Measurements from ENCODE around the gene KCTD4.

The KCTD4 gene

DNA sequence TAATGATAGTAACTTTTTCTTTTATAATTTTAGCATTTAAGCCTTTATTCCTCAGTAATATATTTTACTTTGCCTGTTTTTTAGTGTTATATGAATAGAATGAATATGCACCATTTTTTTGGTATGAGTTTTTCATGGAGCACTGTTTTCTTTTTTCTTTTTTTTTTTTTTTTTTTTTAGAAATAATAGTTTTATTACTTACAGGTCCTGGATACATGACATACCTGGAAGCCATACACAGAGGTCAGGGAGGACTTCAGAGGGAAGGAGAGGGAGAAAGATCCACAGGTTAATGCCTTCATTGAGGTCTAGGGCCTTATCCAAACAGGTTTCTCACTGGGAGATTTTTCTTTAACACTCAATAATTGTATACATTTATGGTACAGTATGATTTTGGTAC, 26.4 kb downstream of the KCTD4 start:
- no peak for DNase-seq

DNA sequence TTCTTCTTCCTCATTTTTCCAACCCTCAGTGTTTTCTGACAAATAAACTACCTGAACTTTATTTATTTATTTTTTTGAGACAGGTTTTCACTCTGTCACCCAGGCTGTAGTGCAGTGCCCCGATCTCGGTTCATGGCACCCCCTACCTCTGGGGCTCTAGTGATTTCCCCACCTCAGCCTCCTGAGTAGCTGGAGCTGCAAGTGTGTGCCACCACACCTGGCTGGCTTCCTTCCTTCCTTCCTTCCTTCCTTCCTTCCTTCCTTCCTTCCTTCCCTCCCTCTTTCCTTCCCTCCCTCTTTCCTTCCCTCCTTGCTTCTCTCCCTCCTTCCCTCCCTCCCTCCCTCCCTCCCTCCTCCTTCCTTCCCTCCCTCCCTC, 32.3 kb downstream of the KCTD4 start:
- DNase-seq = no peak

DNA sequence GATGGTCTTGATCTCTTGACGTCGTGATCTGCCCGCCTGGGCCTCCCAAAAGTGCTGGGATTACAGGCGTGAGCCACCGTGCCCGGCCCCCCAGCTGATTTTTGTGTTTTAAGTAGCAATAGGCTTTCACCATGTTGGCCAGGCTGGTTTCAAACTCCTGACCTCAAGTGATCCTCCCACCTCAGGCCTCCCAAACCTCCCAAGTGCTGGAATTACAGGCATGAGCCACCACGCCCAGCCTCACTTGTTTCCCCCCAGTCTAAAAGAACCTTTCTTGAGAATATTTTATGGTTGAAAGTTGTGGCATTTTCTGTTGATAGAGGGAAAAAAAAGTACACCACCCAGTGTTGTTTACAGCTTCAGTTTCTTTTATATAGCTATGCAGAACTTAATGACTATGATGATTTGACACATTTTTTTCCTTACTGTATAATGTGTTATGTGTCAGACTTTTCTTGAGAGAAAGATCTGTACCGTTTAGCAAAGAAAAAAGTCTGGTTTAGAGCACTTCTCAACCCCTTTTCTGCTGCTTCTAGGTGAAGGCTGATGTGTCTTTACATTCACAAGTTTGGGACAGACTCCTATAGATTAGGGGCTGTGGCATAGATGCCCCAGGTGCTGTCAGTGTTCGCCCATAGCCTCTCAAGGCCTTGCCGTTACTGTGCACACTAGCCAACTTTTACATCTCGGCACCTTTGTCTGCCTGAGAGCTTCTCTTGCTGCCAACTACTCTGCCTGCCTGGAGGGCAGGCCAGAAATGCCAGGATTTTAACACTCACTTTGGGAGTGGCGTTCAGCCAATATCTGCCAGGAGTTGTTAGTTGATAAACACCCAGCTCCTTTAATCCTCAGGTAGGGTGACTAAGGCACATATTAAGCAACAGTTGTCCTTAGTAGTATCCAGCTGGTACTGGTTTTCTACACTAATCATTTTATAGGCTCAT, 33.0 kb downstream of the KCTD4 start:
- no peak for DNase-seq

DNA sequence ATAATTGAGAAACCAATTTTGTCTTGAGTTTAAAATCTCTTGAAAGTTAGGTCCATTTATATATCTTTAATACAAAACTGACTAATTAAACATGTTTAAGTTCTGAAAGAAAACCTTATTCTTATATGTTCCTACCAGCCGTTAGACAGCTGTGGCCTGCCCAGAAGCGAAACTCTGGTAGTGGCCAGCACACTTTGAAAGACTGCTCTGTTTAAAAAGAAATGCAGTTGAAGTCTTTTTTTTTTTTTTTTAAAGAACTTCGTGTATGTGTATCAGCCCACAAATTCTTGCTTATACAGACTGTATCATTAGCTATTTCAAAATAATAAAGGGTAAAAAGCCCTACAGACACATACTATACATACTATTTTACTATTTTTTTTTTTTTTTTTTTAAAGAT, 34.0 kb downstream of the KCTD4 start:
- DNase-seq = no peak

DNA sequence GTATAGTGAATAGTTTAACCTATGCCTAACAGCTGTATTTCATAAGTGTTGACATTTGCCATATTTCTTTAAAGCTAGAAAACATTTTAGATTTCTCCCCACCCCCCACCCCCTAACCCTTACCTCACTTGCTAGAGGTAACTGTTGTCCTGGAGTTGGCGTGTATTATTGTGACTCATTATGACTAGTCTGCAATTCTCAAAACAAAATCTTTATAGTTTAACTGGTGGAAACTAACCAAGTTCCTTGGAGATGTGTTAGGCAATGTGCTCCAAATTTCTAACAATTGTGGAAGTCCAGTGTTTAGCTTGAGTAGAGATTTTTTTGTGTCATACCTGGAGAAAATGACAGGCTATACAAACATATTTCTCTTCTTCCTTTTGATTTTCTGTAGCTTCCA, 38.0 kb downstream of the KCTD4 start:
- no peak for DNase-seq

DNA sequence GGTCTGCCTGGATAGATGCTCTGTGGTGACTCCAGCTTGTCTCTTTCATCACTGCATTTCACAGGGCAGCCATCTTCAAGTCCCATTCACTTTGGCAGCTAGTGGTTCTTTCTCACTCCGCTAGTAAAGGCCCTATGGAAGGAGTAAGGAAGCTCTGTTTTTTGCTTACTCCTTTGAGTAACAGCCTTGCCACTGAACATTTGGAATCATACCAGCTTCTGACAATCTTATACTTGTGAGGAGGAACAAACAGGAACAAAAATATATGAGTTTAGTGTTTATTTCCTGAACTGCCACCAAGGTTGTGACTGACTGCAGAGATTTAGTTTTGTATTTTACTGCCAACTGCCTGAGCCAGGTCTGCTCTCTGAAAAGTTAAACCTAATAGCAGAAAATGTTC, 38.7 kb downstream of the KCTD4 start:
- DNase-seq = no peak

DNA sequence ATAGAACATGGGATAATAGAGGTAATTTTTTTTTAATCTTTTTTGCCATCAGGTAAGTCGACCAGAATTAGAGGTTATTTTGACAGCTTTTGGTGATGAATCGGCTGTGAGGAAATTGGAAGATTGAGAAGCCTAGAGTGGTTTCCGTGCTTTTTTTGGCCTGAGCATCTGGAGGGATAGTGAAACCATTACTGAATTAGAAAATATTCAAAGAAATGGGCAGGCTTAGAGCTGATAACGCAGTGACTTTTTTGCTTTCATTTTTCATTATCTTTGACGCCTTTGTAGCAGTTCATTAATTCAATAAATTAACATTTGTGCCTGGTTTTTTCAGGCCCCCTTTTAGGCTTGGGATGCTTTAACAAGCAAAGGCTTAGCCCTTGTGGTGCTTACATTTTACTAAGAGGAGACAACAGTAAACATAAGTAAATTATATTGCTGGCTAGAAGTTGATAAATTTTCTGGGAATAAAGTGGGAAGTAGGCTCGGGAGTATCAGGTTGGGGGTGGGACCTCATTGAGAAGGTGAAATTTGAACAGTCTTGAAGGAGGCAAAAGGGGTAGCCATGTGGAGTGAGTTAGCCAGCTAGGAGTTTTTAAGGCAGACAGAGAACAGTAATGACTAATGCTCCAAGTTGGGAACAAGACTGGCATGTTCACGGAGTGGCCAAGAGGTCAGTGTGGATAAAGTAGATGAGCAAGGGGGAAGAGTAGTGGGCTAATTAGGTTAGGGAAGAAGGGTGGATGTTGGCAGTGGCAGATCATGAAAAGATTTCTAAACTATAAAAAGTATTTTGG, 44.1 kb downstream of the KCTD4 start:
- DNase-seq = no peak

DNA sequence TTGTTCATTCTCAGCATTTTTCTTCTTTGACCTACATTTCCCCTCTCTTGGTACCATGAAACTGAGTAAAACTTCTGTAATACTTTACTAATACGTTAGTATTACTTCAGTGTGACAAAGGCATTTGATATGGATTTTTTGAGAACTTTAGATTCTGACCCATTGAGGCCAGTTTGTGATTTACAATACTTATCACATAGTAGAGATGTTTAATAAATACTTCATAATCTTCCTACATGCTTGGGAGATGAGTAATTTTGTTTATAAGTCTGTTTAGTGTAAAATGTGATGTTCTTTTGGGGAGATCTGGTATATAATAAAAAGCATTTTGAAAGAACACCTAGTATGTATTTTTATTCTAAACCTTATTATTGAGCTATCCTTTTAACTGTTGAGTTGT, 50.9 kb downstream of the KCTD4 start:
- no peak for DNase-seq

DNA sequence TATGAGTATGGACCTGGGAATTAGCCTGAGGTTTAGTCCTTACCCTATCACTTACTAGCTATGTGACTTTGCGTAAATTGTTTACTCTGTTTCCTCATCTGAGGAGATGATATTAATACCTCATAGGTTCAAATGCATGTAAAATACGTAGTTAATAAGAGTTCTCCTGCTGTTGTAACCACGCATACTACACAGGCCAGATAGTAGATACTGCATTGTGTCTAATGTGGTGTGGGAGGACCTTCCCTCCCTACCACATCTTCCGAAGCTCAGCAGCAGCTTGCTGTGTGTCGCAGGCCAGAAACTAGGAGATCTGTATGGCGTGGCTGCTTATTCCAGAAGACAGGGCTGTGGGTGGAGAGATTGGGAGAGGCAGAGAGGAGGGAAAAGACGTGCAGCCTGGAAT, 57.5 kb downstream of the KCTD4 start:
- no peak for DNase-seq

Data from bone marrow (tissue), 2 donors.